Mammary epithelial cell (primary cell): Measurements from ENCODE around the gene CCDC187.

Experiments used
- CTCF ChIP-seq, 2 donors: IDR thresholded peaks in 1 of 2; conservative IDR thresholded peaks in 1 of 2; 2 replicates each; pipeline ENCODE4 v1.5.1; 2011 to 2012; ENCODE audit warnings: inconsistent platforms in 2 of 2, low read length in 2 of 2, mild to moderate bottlenecking in 2 of 2, control low read depth in 1 of 2, low read depth in 1 of 2; ENCODE audit not compliant: insufficient read depth in 1 of 2; ENCODE audit errors: extremely low read depth in 1 of 2
- EZH2 ChIP-seq: IDR thresholded peaks from 2 replicates; pipeline ENCODE4 v1.6.1; 2012; ENCODE audit warnings: low read length, inconsistent platforms, borderline replicate concordance

DNA sequence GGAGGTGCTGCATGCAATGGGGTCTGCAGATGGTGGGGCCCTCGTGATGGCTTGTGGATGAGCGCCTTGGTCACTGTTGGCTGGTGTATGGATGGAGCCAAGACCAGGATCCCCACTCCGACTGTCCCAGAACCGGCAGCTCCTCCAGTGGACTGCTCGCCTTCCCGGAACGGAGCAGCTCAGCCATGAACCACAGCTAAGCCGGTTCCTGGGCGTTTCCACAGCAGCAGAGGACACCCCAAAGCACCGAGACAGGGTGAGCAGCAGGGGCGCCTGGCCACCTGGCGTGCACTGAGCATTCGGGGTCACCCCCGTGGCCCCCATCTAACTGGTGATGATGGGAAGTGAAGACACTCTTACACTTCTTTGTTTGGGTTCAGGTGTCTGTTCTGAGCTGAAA is 26.1 kb downstream of the CCDC187 start:
- TF ChIP-seq CTCF (conservative IDR thresholded peaks at IDR 0.05 in 1 of 2, IDR thresholded peaks at IDR 0.05 in 1 of 2; ENCODE audit: extremely low read depth in 1 of 2, insufficient read depth in 1 of 2, low read depth in 1 of 2, low read length in 2 of 2): no peak
- TF ChIP-seq EZH2: no peak
